ENCODE measurements around the gene ATF6B. TPM values are rescaled to one million over a fixed set of nuclear protein-coding genes. Genes with fewer than 3 reads are reported as not detected.

ATF6B gene
- total and polyA plus RNA-seq, 2 experiments from 2014 or later, result 24.9 to 26.1 TPM

- Mint-ChIP-seq H3K27ac (peak overlapping the region; percentile 59; the same call in 1 of the 2 replicates), H3K4me1 (no peaks in the 10 kb centered on the region), H3K9me3 (no peaks in the 10 kb centered on the region), H3K27me3 (ENCODE audit: insufficient read depth, low read depth, poor library complexity) (peaks cover 7% of the 10 kb centered on the region), H3K36me3 (ENCODE audit: low read depth) (peaks cover 60% of the 10 kb centered on the region), H3K4me3 (no peak overlapping the region)
- peaks cover 4% of the 10 kb centered on the region; the same call in 1 of the 2 replicates for H3F3A ChIP-seq (replicated peaks; ENCODE audit: low read depth)
- no peak overlapping the region for H3K4me3 ChIP-seq
- H3K79me2 ChIP-seq (replicated peaks; ENCODE audit: insufficient read depth), result no peaks in the 10 kb centered on the region
- H3K27ac ChIP-seq (ENCODE audit: low read depth), result no peak overlapping the region
- peaks cover 15% of the 10 kb centered on the region for H3K36me3 ChIP-seq (ENCODE audit: insufficient read depth)
- no peak for TF ChIP-seq ZNF114 (CRISPR knock-in tag; IDR thresholded peaks at IDR 0.05)
- no peak for TF ChIP-seq POLR2AphosphoS5 (IDR thresholded peaks at IDR 0.05; ENCODE audit: low read depth)
- TF ChIP-seq EZH2phosphoT487 (IDR thresholded peaks at IDR 0.05; ENCODE audit: unreplicated experiment), result no peak
- TF ChIP-seq STAT1 (IDR thresholded peaks at IDR 0.05; ENCODE audit: unreplicated experiment), result no peak
- no peak for TF ChIP-seq CREB1 (CRISPR knock-in tag; IDR thresholded peaks at IDR 0.05; ENCODE audit: low read depth)
- TF ChIP-seq ZNF331 (CRISPR knock-in tag; IDR thresholded peaks at IDR 0.05; ENCODE audit: low read depth), result no peak
- no peak for TF ChIP-seq REST (IDR thresholded peaks at IDR 0.05; ENCODE audit: unreplicated experiment)
- TF ChIP-seq JUNB (IDR thresholded peaks at IDR 0.05; ENCODE audit: unreplicated experiment), result no peak
- TF ChIP-seq ETS1 (IDR thresholded peaks at IDR 0.05), result no peak
- TF ChIP-seq ZNF462 (CRISPR knock-in tag; IDR thresholded peaks at IDR 0.05), result no peak
- TF ChIP-seq CTCF (conservative IDR thresholded peaks at IDR 0.05; ENCODE audit: low read depth in 2 of 2), result no peak
- no peak for TF ChIP-seq EZH2 (IDR thresholded peaks at IDR 0.05; ENCODE audit: low read depth, unreplicated experiment)
- TF ChIP-seq NANOG (IDR thresholded peaks at IDR 0.05; ENCODE audit: borderline replicate concordance), result no peak
- H2AFZ ChIP-seq, result no peak overlapping the region
- H4K20me1 ChIP-seq (replicated peaks; ENCODE audit: insufficient read depth), result no peaks in the 10 kb centered on the region
- no peaks in the 10 kb centered on the region for H3K9me2 ChIP-seq (ENCODE audit: insufficient read depth)
- no peaks in the 10 kb centered on the region for H3K4me1 ChIP-seq (ENCODE audit: insufficient read depth)
- H3K27me3 ChIP-seq (ENCODE audit: insufficient read depth), result no peaks in the 10 kb centered on the region
- no peak overlapping the region for H3K4me2 ChIP-seq
- DNase-seq (ENCODE audit: low spot score) (no peak), ATAC-seq (no peak)
These were observed 7.4 kb downstream of the ATF6B start for GRCh38 chr6:32120573-32121059.

Measured in GM23338 (cell line).